ENCODE results near the gene QDPR. TPM values are rescaled to one million over a fixed set of nuclear protein-coding genes. Genes with fewer than 3 reads are reported as not detected.
"Not testable (repeated sequence)": the region's sequence is repeated elsewhere in the genome, so short reads cannot be mapped to it uniquely, and the experiment has no call there.

Gene QDPR
- total RNA-seq (2014; rRNA removed; shearing (Covaris generic)) = 2.8 and 8.3 TPM in 2 replicates

GRCh38 chr4:17511950-17512795 is at the start of gene QDPR:
Gene QDPR (minus strand): TSS chr4:17512090. CDS start chr4:17512054, 36 bp downstream.
- DNase-seq (ENCODE audit: low read depth) = peak; percentile 71

- DNase-seq (ENCODE audit: low read depth) = peak; percentile 61
Observed at GRCh38 chr4:17561195-17561909, 49.5 kb upstream of the QDPR start.

GRCh38 chr4:17560065-17560673 is 48.3 kb upstream of the QDPR start:
- DNase-seq (ENCODE audit: low read depth) = peak; percentile 11

GRCh38 chr4:17559709-17560048 is 47.8 kb upstream of the QDPR start:
- no peak for DNase-seq (ENCODE audit: low read depth)

- no peak for DNase-seq (ENCODE audit: low read depth)
Observed at GRCh38 chr4:17558941-17559708, 47.2 kb upstream of the QDPR start.

GRCh38 chr4:17557880-17558279 is 46.0 kb upstream of the QDPR start:
- DNase-seq (ENCODE audit: low read depth) = no peak

- DNase-seq (ENCODE audit: low read depth) = no peak
Observed at GRCh38 chr4:17556498-17556897, 44.6 kb upstream of the QDPR start.

- no peak for DNase-seq (ENCODE audit: low read depth)
Observed at GRCh38 chr4:17554568-17554967, 42.7 kb upstream of the QDPR start.

GRCh38 chr4:17552427-17552826 is 40.5 kb upstream of the QDPR start:
- DNase-seq (ENCODE audit: low read depth) = no peak

GRCh38 chr4:17550549-17550948 is 38.7 kb upstream of the QDPR start:
- DNase-seq (ENCODE audit: low read depth) = no peak

GRCh38 chr4:17546678-17547077 is 34.8 kb upstream of the QDPR start:
- DNase-seq (ENCODE audit: low read depth) = no peak

GRCh38 chr4:17546222-17546621 is 34.3 kb upstream of the QDPR start:
- no peak for DNase-seq (ENCODE audit: low read depth)

GRCh38 chr4:17545374-17546140 is 33.7 kb upstream of the QDPR start:
- DNase-seq (ENCODE audit: low read depth) = no peak

- no peak for DNase-seq (ENCODE audit: low read depth)
Observed at GRCh38 chr4:17544831-17545234, 32.9 kb upstream of the QDPR start.

GRCh38 chr4:17544205-17544604 is 32.3 kb upstream of the QDPR start:
- peak; percentile 37 for DNase-seq (ENCODE audit: low read depth)

GRCh38 chr4:17537060-17537459 is 25.2 kb upstream of the QDPR start:
- not testable (repeated sequence) for DNase-seq (ENCODE audit: low read depth)

- peak; percentile 32 for DNase-seq (ENCODE audit: low read depth)
Observed at GRCh38 chr4:17535906-17536305, 24.0 kb upstream of the QDPR start.

GRCh38 chr4:17535242-17535641 is 23.4 kb upstream of the QDPR start:
- peak; percentile 11 for DNase-seq (ENCODE audit: low read depth)

GRCh38 chr4:17534705-17535104 is 22.8 kb upstream of the QDPR start:
- DNase-seq (ENCODE audit: low read depth) = no peak

GRCh38 chr4:17531538-17532285 is 19.8 kb upstream of the QDPR start:
- no peak for DNase-seq (ENCODE audit: low read depth)

Data from M059J (cell line).